ENCODE data around the gene MATN3. TPM values are rescaled to one million over a fixed set of nuclear protein-coding genes. Genes with fewer than 3 reads are reported as not detected.

Gene MATN3
- total RNA-seq, 1 donor = 1.4 TPM

DNA sequence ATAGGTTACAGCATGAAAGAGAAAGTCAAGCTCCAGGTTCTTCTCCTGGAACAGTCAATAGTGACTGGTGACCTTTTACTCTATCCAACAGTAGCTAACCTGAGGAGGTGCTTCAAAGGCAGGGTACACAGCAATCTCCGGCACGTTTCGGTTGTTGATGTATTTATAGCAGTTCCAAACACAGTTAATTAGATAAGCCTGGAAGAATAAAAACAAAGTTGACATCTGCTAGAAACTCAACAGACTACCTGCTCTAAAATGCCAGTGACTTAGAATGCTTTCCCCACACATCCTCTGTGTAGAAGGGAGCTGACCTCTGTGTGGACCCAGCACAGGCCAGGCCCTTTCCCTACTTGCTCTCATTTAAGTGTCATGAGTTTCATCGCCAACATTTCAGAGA lies 21.8 kb upstream of the MATN3 start:
- Histone ChIP-seq H2AFZ (ENCODE audit: low read length) (no peak overlapping the region), H3K9me3 (ENCODE audit: low read depth, low read length) (no peaks in the 10 kb centered on the region), H4K20me1 (ENCODE audit: insufficient read depth, low read length) (peaks cover 29% of the 10 kb centered on the region), H3K4me2 (ENCODE audit: insufficient read depth, low read length) (no peak overlapping the region), H3K27ac (ENCODE audit: low read depth, low read length) (no peak overlapping the region), H3K4me1 (ENCODE audit: insufficient read depth, low read length) (no peaks in the 10 kb centered on the region), H3K4me3 (ENCODE audit: insufficient read depth, low read length) (no peak overlapping the region), H3K79me2 (ENCODE audit: insufficient read depth, low read length) (peaks cover 70% of the 10 kb centered on the region), H3K27me3 (ENCODE audit: insufficient read depth, low read length) (no peaks in the 10 kb centered on the region), H3K36me3 (ENCODE audit: insufficient read depth, low read length) (peaks cover 94% of the 10 kb centered on the region)
- TF ChIP-seq, protein P1, sequence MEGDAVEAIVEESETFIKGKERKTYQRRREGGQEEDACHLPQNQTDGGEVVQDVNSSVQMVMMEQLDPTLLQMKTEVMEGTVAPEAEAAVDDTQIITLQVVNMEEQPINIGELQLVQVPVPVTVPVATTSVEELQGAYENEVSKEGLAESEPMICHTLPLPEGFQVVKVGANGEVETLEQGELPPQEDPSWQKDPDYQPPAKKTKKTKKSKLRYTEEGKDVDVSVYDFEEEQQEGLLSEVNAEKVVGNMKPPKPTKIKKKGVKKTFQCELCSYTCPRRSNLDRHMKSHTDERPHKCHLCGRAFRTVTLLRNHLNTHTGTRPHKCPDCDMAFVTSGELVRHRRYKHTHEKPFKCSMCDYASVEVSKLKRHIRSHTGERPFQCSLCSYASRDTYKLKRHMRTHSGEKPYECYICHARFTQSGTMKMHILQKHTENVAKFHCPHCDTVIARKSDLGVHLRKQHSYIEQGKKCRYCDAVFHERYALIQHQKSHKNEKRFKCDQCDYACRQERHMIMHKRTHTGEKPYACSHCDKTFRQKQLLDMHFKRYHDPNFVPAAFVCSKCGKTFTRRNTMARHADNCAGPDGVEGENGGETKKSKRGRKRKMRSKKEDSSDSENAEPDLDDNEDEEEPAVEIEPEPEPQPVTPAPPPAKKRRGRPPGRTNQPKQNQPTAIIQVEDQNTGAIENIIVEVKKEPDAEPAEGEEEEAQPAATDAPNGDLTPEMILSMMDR (IDR thresholded peaks at IDR 0.05; ENCODE audit: extremely low read depth, low read depth, low read length) = no peak
- no peak for DNase-seq (ENCODE audit: insufficient read length, low spot score, missing footprints)

DNA sequence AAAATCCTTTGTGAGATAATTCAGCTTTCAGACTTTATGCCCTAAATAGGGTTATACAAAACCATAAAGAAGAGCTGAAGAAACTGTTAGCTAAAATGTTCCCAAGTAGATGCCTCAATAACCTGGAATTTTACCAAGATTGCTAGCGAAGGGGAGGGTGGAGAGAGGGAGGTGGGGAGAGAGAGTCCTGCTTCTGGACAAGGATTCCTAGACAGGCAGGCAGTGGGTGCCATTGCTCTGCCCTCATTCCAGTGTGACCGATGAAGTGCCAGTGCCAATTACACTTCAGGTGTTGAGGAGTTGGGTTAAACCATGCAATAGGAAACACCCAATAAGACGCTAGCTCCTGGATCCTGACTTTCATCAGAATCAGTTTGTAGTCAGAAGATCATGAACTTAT lies 20.9 kb upstream of the MATN3 start:
- peaks cover 64% of the 10 kb centered on the region for H3K79me2 ChIP-seq (ENCODE audit: insufficient read depth, low read length)
- no peak for DNase-seq (ENCODE audit: insufficient read length, low spot score, missing footprints)
- H3K4me1 ChIP-seq (ENCODE audit: insufficient read depth, low read length) = peaks cover under 1% of the 10 kb centered on the region
- H3K36me3 ChIP-seq (ENCODE audit: insufficient read depth, low read length) = peaks cover 91% of the 10 kb centered on the region
- no peaks in the 10 kb centered on the region for H3K9me3 ChIP-seq (ENCODE audit: low read depth, low read length)
- no peak overlapping the region for H3K27ac ChIP-seq (ENCODE audit: low read depth, low read length)
- peaks cover 30% of the 10 kb centered on the region for H4K20me1 ChIP-seq (ENCODE audit: insufficient read depth, low read length)
- H2AFZ ChIP-seq (ENCODE audit: low read length) = no peak overlapping the region
- no peaks in the 10 kb centered on the region for H3K27me3 ChIP-seq (ENCODE audit: insufficient read depth, low read length)
- H3K4me2 ChIP-seq (ENCODE audit: insufficient read depth, low read length) = no peak overlapping the region
- TF ChIP-seq, protein P1 (IDR thresholded peaks at IDR 0.05; ENCODE audit: extremely low read depth, low read depth, low read length) = no peak
- H3K4me3 ChIP-seq (ENCODE audit: insufficient read depth, low read length) = no peak overlapping the region

DNA sequence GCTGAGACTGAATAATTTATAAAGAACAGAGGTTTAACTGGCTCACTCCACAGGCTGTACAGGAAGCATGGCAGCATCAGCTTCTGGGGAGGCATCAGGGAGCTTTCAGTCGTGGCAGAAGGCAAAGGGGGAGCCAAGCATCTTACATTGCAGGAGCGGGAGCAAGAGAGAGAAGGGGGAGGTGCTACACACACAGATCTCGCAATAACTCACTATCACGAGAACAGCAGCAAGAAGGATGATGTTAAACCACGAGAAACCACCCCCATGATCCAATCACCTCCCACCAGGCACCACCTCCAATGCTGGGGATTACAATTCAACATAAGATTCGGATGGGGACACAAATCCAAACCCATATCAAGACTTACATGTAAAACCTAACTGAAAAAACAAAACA lies 17.8 kb upstream of the MATN3 start:
- Histone ChIP-seq H3K79me2 (ENCODE audit: insufficient read depth, low read length) (peaks cover 36% of the 10 kb centered on the region), H2AFZ (ENCODE audit: low read length) (no peak overlapping the region), H3K36me3 (ENCODE audit: insufficient read depth, low read length) (peaks cover 71% of the 10 kb centered on the region), H3K9me3 (ENCODE audit: low read depth, low read length) (no peaks in the 10 kb centered on the region), H3K4me3 (ENCODE audit: insufficient read depth, low read length) (no peak overlapping the region), H3K27ac (ENCODE audit: low read depth, low read length) (no peak overlapping the region), H3K27me3 (ENCODE audit: insufficient read depth, low read length) (no peaks in the 10 kb centered on the region), H4K20me1 (ENCODE audit: insufficient read depth, low read length) (peaks cover 18% of the 10 kb centered on the region), H3K4me1 (ENCODE audit: insufficient read depth, low read length) (peaks cover 11% of the 10 kb centered on the region), H3K4me2 (ENCODE audit: insufficient read depth, low read length) (no peak overlapping the region)
- TF ChIP-seq, protein P1 (IDR thresholded peaks at IDR 0.05; ENCODE audit: extremely low read depth, low read depth, low read length) = no peak
- DNase-seq (ENCODE audit: insufficient read length, low spot score, missing footprints) = no peak

DNA sequence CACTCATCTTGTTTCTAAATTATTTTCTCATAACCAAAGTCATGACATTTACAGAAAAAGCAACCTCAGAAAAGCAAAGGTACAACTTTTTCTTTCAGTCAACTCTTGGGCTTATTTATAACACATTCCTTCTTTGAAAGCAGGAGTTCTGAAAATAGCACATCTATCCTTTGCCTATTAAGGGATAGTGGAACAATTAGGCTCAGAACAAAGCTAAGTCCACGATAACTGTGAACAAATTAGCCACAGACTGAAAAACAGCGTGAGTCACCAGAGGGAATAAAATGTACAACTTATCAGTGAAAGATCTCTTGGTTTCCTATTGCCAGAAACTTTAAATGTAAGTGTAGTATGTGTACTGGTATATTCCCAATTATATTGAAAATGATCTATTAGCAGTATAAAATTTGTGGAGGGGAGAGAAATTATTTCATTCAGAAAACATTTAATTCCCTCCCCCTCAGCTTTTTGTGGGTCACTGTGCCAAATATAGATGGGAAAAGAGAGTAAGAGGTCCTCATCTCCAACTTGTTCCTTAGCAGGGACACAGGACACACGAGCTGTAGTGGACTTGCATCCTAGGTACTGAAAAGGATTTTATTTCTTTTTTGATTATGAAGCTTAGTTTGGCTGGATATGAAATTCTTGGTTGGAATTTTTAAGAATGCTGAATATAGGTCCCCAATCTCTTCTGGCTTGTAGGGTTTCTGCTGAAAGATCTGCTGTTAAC lies 15.4 kb upstream of the MATN3 start:
- H3K27me3 ChIP-seq (ENCODE audit: insufficient read depth, low read length) = no peaks in the 10 kb centered on the region
- H3K27ac ChIP-seq (ENCODE audit: low read depth, low read length) = peak overlapping the region; percentile 18
- peaks cover 48% of the 10 kb centered on the region for H3K36me3 ChIP-seq (ENCODE audit: insufficient read depth, low read length)
- DNase-seq (ENCODE audit: insufficient read length, low spot score, missing footprints) = no peak
- TF ChIP-seq, protein P1 (IDR thresholded peaks at IDR 0.05; ENCODE audit: extremely low read depth, low read depth, low read length) = no peak
- peak overlapping the region; percentile 12 for H3K4me2 ChIP-seq (ENCODE audit: insufficient read depth, low read length)
- H3K79me2 ChIP-seq (ENCODE audit: insufficient read depth, low read length) = peaks cover 21% of the 10 kb centered on the region
- H3K9me3 ChIP-seq (ENCODE audit: low read depth, low read length) = no peaks in the 10 kb centered on the region
- peaks cover 11% of the 10 kb centered on the region for H3K4me1 ChIP-seq (ENCODE audit: insufficient read depth, low read length)
- no peak overlapping the region for H2AFZ ChIP-seq (ENCODE audit: low read length)
- H4K20me1 ChIP-seq (ENCODE audit: insufficient read depth, low read length) = peaks cover 15% of the 10 kb centered on the region
- H3K4me3 ChIP-seq (ENCODE audit: insufficient read depth, low read length) = no peak overlapping the region

Data from osteoblast (primary cell).